ENCODE measurements around the gene ADGRB3. TPM values are rescaled to one million over a fixed set of nuclear protein-coding genes. Genes with fewer than 3 reads are reported as not detected.

The ADGRB3 gene
- total RNA-seq, 1 donor from 2014 or later, result not detected

DNA sequence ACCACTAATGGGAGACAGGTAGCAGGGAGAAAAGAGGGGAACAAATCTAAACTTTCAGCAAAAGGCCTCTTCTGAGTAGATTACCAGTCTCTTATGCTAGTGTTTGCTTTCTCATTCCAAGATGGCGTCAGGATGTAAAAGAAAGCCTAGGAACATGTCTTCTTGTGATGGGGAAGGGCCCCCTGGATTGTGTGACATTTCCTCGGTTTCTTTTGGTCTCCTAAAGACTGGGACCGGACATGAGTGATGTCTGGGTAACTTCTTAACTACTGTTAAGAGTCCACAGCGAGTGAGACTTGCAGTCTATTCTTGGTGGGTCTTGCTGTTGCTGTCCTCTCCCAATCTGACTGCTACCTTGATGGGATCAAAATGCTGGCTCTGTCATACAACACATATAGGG lies 60.3 kb downstream of the ADGRB3 start:
- TF ChIP-seq CTCF (IDR thresholded peaks at IDR 0.05; ENCODE audit: insufficient read depth, low read length, severe bottlenecking), result no peak
- Histone ChIP-seq H3K27me3 (ENCODE audit: control insufficient read depth, insufficient read depth, low read length) (no peaks in the 10 kb centered on the region), H3K4me3 (ENCODE audit: low read depth, low read length) (no peak overlapping the region), H3K36me3 (ENCODE audit: control insufficient read depth, insufficient read depth, low read length) (no peaks in the 10 kb centered on the region)
- DNase-seq (ENCODE audit: low read depth) (no peak), FAIRE-seq (no peak)

DNA sequence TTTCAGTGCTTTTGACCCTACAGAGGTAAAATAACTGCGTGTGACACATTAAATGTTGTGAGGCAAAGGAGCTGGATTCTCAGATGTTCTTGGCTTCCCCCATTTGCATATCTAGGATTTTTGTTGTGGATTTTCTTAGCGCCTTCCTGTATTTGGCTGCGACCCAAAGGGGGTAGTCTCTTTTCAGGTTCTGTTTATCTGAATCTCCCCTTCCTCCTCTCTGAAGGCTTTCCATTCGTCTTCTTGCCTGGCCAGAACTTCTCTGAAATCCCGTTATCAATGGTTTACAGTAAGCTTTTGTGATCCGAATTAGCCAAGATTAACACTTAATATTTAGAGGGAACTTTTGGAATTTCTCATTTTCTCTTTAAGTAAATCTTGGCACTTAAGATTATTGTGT lies 60.8 kb downstream of the ADGRB3 start:
- Histone ChIP-seq H3K36me3 (ENCODE audit: control insufficient read depth, insufficient read depth, low read length) (no peaks in the 10 kb centered on the region), H3K27me3 (ENCODE audit: control insufficient read depth, insufficient read depth, low read length) (no peaks in the 10 kb centered on the region), H3K4me3 (ENCODE audit: low read depth, low read length) (no peak overlapping the region)
- no peak for DNase-seq (ENCODE audit: low read depth)
- TF ChIP-seq CTCF (IDR thresholded peaks at IDR 0.05; ENCODE audit: insufficient read depth, low read length, severe bottlenecking), result no peak
- FAIRE-seq, result no peak

DNA sequence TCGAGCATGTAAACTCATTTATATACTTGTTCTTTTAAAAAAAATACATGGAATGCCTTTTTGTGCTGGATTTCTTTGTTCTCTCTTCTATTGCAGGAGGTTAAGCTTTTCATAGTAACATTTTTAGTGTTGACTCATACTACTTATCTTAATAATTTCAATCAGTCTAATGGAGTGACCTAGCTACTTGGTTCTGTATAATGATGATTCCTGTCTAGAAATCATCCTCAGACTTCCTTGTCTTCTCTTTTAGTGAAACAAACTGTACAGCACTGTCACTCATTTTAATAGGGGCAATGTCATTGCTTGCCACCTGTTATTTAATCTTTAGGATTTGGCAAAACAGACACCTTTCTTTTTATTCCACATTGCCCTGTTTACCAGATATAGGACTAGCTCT lies 62.3 kb downstream of the ADGRB3 start:
- H3K4me3 ChIP-seq (ENCODE audit: low read depth, low read length), result no peak overlapping the region
- FAIRE-seq (no peak), DNase-seq (ENCODE audit: low read depth) (no peak)
- H3K36me3 ChIP-seq (ENCODE audit: control insufficient read depth, insufficient read depth, low read length), result no peaks in the 10 kb centered on the region
- H3K27me3 ChIP-seq (ENCODE audit: control insufficient read depth, insufficient read depth, low read length), result no peaks in the 10 kb centered on the region
- TF ChIP-seq CTCF (IDR thresholded peaks at IDR 0.05; ENCODE audit: insufficient read depth, low read length, severe bottlenecking), result no peak

GRCh38 chr6:68701159-68701558 lies 66.1 kb downstream of the ADGRB3 start:
- Histone ChIP-seq H3K27me3 (ENCODE audit: control insufficient read depth, insufficient read depth, low read length) (no peaks in the 10 kb centered on the region), H3K4me3 (ENCODE audit: low read depth, low read length) (no peak overlapping the region), H3K36me3 (ENCODE audit: control insufficient read depth, insufficient read depth, low read length) (no peaks in the 10 kb centered on the region)
- FAIRE-seq, result no peak
- peak; percentile 8 for DNase-seq (ENCODE audit: low read depth)
- TF ChIP-seq CTCF (IDR thresholded peaks at IDR 0.05; ENCODE audit: insufficient read depth, low read length, severe bottlenecking), result no peak

GRCh38 chr6:68704485-68704884 lies 69.4 kb downstream of the ADGRB3 start:
- no peak for DNase-seq (ENCODE audit: low read depth)
- Histone ChIP-seq H3K4me3 (ENCODE audit: low read depth, low read length) (no peak overlapping the region), H3K36me3 (ENCODE audit: control insufficient read depth, insufficient read depth, low read length) (no peaks in the 10 kb centered on the region), H3K27me3 (ENCODE audit: control insufficient read depth, insufficient read depth, low read length) (no peaks in the 10 kb centered on the region)
- FAIRE-seq, result no peak
- no peak for TF ChIP-seq CTCF (IDR thresholded peaks at IDR 0.05; ENCODE audit: insufficient read depth, low read length, severe bottlenecking)

DNA sequence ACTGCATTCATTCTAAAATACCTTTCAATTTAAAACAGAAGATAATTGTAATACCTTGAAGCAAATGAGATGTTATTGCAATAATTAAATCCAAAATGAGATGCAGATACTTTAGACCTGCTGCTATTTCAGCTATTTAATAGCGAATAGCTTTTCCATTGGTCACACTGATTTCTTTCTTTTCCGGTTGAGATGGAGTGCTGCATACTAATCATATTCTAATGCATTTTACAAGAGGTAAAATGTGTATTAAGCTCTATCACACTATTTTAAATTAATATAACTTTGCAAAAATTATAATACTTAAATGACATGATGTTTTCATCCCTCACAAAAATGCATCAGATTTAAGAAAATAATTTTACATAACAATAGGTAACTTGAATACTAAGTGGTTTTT lies 74.0 kb downstream of the ADGRB3 start:
- no peak overlapping the region for H3K4me3 ChIP-seq (ENCODE audit: low read depth, low read length)
- H3K36me3 ChIP-seq (ENCODE audit: control insufficient read depth, insufficient read depth, low read length), result no peaks in the 10 kb centered on the region
- no peak for TF ChIP-seq CTCF (IDR thresholded peaks at IDR 0.05; ENCODE audit: insufficient read depth, low read length, severe bottlenecking)
- no peak for FAIRE-seq
- DNase-seq (ENCODE audit: low read depth), result no peak
- H3K27me3 ChIP-seq (ENCODE audit: control insufficient read depth, insufficient read depth, low read length), result no peaks in the 10 kb centered on the region

Data from bronchial epithelial cell (primary cell).